Colonic mucosa (tissue), 4 donors: ENCODE results near the gene EPHA10. TPM values are rescaled to one million over a fixed set of nuclear protein-coding genes. Genes with fewer than 3 reads are reported as not detected.

Source experiments
- DNase-seq: peaks from one replicate; pipeline ENCODE4 v3.0.0-alpha.2; 2020
- H3K27ac ChIP-seq: fragments of 200-600 bp; one replicate; pipeline ENCODE4 v1.8.0; 2021
- H3K27me3 ChIP-seq: fragments of 200-600 bp; one replicate; pipeline ENCODE4 v1.8.0; 2021
- H3K36me3 ChIP-seq: fragments of 200-600 bp; one replicate; pipeline ENCODE4 v1.8.0; 2021
- H3K4me1 ChIP-seq: fragments of 200-600 bp; one replicate; pipeline ENCODE4 v1.8.0; 2021; ENCODE audit warnings: mild to moderate bottlenecking
- H3K4me3 ChIP-seq: fragments of 200-600 bp; one replicate; pipeline ENCODE4 v1.8.0; 2021
- H3K9ac ChIP-seq, 2 donors: one replicate each; pipeline ENCODE4 v1.7.0; 2013; ENCODE audit warnings: control low read depth in 2 of 2, low read depth in 2 of 2, low read length in 2 of 2
- H3K9me3 ChIP-seq: fragments of 200-600 bp; one replicate; pipeline ENCODE4 v1.8.0; 2021
- intact Hi-C: fragments of 100-400 bp; cut with DNase I; formaldehyde crosslinking; loops from one replicate; pipeline ENCODE4 v1.14.1; 2022
- total RNA-seq, 2 donors: library from RNA; stranded (reverse); fragmentation: NEBNext Ultra II Directional in 1 of 2; extraction: Animal tissue kit (Norgen Biotek cat#: 25700) in 1 of 2; gene quantifications; one replicate each; pipeline ENCODE4 v1.2.1, GENCODE V29; 2021
- TF ChIP-seq, protein P1 (sequence below): fragments of 200-600 bp; IDR thresholded peaks from one replicate; pipeline ENCODE4 v1.8.0; 2022; ENCODE audit warnings: antibody characterized with exemption, mild to moderate bottlenecking
- donor health status: healthy.
- donor health status: DM: no; HTN: no; CAD: no.
- donor health status: DM: no; HTN: no; CAD: no.

Gene EPHA10
- total RNA-seq, 2 donors from 2014 or later: 26.1 to 29.6 TPM

GRCh38 chr1:37734629-37735591, 30.0 kb downstream of the EPHA10 start:
- Histone ChIP-seq H3K4me1 (peaks cover 4% of the 10 kb centered on the region), H3K9me3 (no peaks in the 10 kb centered on the region), H3K9ac (peak overlapping the region; percentile 44 to 76), H3K4me3 (peak overlapping the region; percentile 48), H3K36me3 (no peaks in the 10 kb centered on the region), H3K27me3 (no peaks in the 10 kb centered on the region), H3K27ac (peak overlapping the region; percentile 92)
- peak; percentile 96 for DNase-seq
- TF ChIP-seq, protein P1, sequence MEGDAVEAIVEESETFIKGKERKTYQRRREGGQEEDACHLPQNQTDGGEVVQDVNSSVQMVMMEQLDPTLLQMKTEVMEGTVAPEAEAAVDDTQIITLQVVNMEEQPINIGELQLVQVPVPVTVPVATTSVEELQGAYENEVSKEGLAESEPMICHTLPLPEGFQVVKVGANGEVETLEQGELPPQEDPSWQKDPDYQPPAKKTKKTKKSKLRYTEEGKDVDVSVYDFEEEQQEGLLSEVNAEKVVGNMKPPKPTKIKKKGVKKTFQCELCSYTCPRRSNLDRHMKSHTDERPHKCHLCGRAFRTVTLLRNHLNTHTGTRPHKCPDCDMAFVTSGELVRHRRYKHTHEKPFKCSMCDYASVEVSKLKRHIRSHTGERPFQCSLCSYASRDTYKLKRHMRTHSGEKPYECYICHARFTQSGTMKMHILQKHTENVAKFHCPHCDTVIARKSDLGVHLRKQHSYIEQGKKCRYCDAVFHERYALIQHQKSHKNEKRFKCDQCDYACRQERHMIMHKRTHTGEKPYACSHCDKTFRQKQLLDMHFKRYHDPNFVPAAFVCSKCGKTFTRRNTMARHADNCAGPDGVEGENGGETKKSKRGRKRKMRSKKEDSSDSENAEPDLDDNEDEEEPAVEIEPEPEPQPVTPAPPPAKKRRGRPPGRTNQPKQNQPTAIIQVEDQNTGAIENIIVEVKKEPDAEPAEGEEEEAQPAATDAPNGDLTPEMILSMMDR: no peak
- intact Hi-C loops: loop anchor here (10.0 kb wide), 1 partner anchor 70 kb away; the partner anchor contains the start of genes C1orf122 and YRDC

DNA sequence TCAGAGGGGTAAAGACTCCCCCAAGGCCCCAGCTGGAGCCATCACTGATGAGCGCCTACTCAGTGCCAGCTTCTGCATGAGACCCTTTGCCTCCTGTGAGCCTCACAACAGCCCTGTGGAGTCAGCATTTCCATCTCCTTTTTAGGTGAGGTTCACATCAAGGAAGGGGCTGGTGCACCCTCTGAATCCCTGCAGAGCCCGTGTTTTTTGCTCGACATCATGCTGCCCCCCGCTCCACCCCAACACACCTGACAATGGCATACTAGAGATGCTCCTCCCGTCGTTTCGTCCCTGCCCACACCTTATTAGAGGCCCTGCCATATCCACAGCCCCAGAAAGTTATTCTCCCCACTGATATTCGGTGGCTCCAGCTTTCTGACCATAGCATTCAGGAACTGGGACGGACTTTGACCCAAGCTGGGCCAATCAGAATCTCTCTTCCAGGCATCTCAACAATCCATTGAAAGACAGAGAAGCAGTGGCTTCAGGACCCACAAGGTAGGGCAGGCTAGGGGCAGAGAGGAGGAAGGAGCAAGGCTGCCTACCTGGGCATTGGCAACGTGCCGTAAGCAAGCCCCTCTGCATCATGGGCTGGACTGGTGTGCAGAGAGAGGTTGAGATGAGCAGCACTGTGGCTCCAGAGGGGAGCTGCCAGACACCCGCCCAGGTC, 32.7 kb downstream of the EPHA10 start:
- Histone ChIP-seq H3K4me1 (no peaks in the 10 kb centered on the region), H3K36me3 (no peaks in the 10 kb centered on the region), H3K27ac (no peak overlapping the region), H3K4me3 (no peak overlapping the region), H3K27me3 (no peaks in the 10 kb centered on the region), H3K9ac (peak overlapping the region in 1 of 2 donors; percentile 61), H3K9me3 (no peaks in the 10 kb centered on the region)
- TF ChIP-seq, protein P1: no peak
- intact Hi-C loops: loop anchor here (10.0 kb wide), 1 partner anchor 73 kb away; the partner anchor contains the start of genes C1orf122 and YRDC
- peak; percentile 78 for DNase-seq

GRCh38 chr1:37731312-37732019, 33.5 kb downstream of the EPHA10 start:
- no peak for DNase-seq
- intact Hi-C loops: loop anchor here (10.0 kb wide), 1 partner anchor 73 kb away; the partner anchor contains the start of genes C1orf122 and YRDC

DNA sequence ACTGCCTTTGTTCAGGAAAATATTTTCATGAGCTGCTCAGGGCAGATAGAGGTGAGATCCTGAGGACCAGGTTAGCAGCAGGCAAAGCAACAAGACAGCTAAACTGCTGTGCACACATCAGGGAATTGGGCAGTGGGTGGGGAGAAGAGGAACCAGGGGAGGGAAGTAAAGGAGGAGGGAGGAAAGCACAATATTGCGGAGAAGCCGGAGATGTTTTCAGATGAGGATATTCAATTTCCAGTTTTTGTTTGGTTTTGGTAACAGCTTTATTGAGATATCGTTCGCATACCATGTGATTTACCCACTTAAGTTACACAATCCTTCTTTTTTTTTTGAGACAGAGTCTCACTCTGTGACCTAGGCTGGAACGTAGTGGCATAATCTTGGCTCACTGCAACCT, 34.5 kb downstream of the EPHA10 start:
- H3K27me3 ChIP-seq: no peaks in the 10 kb centered on the region
- intact Hi-C loops: loop anchor here (10.0 kb wide), 1 partner anchor 74 kb away; the partner anchor contains the start of genes C1orf122 and YRDC
- no peak for DNase-seq

More at GRCh38 chr1:37731312-37732019, 33.5 kb downstream of the EPHA10 start:
- no peaks in the 10 kb centered on the region for H3K27me3 ChIP-seq
- no peaks in the 10 kb centered on the region for H3K9me3 ChIP-seq
- no peaks in the 10 kb centered on the region for H3K4me1 ChIP-seq
- TF ChIP-seq, protein P1: no peak
- no peak overlapping the region for H3K4me3 ChIP-seq
- H3K9ac ChIP-seq: no peak overlapping the region
- no peaks in the 10 kb centered on the region for H3K36me3 ChIP-seq
- H3K27ac ChIP-seq: no peak overlapping the region

More for the DNA sequence above, 34.5 kb downstream of the EPHA10 start:
- Histone ChIP-seq H3K27ac (no peak overlapping the region), H3K4me1 (no peaks in the 10 kb centered on the region), H3K36me3 (no peaks in the 10 kb centered on the region), H3K9ac (no peak overlapping the region), H3K4me3 (no peak overlapping the region), H3K9me3 (no peaks in the 10 kb centered on the region)
- TF ChIP-seq, protein P1: no peak
